ENCODE measurements around the gene MYL4. TPM values are rescaled to one million over a fixed set of nuclear protein-coding genes. Genes with fewer than 3 reads are reported as not detected.

Gene MYL4
- total RNA-seq, 2 experiments from 2014 or later = not detected

GRCh38 chr17:47243737-47244598 is 34.8 kb downstream of the MYL4 start:
- intact Hi-C loops (cut with DNase I, micrococcal nuclease) = no loop called here
- Mint-ChIP-seq H3K9me3 (ENCODE audit: low read depth) (no peaks in the 10 kb centered on the region), H3K36me3 (ENCODE audit: low read depth) (no peaks in the 10 kb centered on the region), H3K27ac (no peak overlapping the region), H3K4me3 (no peak overlapping the region), H3K27me3 (peaks cover 13% of the 10 kb centered on the region), H3K4me1 (peaks cover 4% of the 10 kb centered on the region)
- CTCF ChIA-PET = interaction anchor here (0.5 to 2.7 kb wide), 2 partner anchors 14 to 104 kb away, joined by 4 to 17 read pairs; no protein-coding TSS in a partner anchor
- DNase-seq = no peak
- ATAC-seq = no peak
- POLR2A ChIA-PET = no interaction called here

- H3K4me1 Mint-ChIP-seq = peaks cover under 1% of the 10 kb centered on the region
- no peaks in the 10 kb centered on the region for H3K36me3 Mint-ChIP-seq (ENCODE audit: low read depth)
- ATAC-seq (no peak), DNase-seq (no peak)
- CTCF ChIA-PET = interaction anchor here (0.5 to 2.7 kb wide), 2 partner anchors 15 to 105 kb away, joined by 4 to 17 read pairs; no protein-coding TSS in a partner anchor
- H3K27ac Mint-ChIP-seq = no peak overlapping the region
- POLR2A ChIA-PET = interaction anchor here (0.6 kb wide), 1 partner anchor 1091 kb away, joined by 3 read pairs; no protein-coding TSS in a partner anchor
- no peak overlapping the region for H3K4me3 Mint-ChIP-seq
- H3K9me3 Mint-ChIP-seq (ENCODE audit: low read depth) = no peaks in the 10 kb centered on the region
- peaks cover 13% of the 10 kb centered on the region for H3K27me3 Mint-ChIP-seq
- intact Hi-C loops (cut with DNase I, micrococcal nuclease) = no loop called here
These were observed 35.5 kb downstream of the MYL4 start for GRCh38 chr17:47244697-47245096.

- H3K27me3 Mint-ChIP-seq = peaks cover 13% of the 10 kb centered on the region
These were observed 37.0 kb downstream of the MYL4 start for GRCh38 chr17:47246120-47246519.

GRCh38 chr17:47250855-47251254 is 41.7 kb downstream of the MYL4 start:
- Mint-ChIP-seq H3K4me1 (peaks cover 2% of the 10 kb centered on the region), H3K36me3 (ENCODE audit: low read depth) (no peaks in the 10 kb centered on the region), H3K9me3 (ENCODE audit: low read depth) (no peaks in the 10 kb centered on the region), H3K4me3 (no peak overlapping the region), H3K27ac (no peak overlapping the region), H3K27me3 (peaks cover 28% of the 10 kb centered on the region)
- POLR2A ChIA-PET = no interaction called here
- intact Hi-C loops (cut with DNase I, micrococcal nuclease) = no loop called here
- CTCF ChIA-PET = no interaction called here
- no peak for ATAC-seq
- DNase-seq = no peak

More at GRCh38 chr17:47246120-47246519, 37.0 kb downstream of the MYL4 start:
- intact Hi-C loops (cut with DNase I, micrococcal nuclease) = no loop called here
- Mint-ChIP-seq H3K27ac (no peak overlapping the region), H3K4me1 (no peaks in the 10 kb centered on the region), H3K36me3 (ENCODE audit: low read depth) (no peaks in the 10 kb centered on the region), H3K4me3 (no peak overlapping the region), H3K9me3 (ENCODE audit: low read depth) (no peaks in the 10 kb centered on the region)
- ChIA-PET POLR2A (no interaction called here), CTCF (interaction anchor here (0.6 kb wide), 2 partner anchors 8 to 35 kb away, joined by 3 read pairs; partner anchors contain the start of gene ITGB3)
- ATAC-seq (no peak), DNase-seq (no peak)

- ChIA-PET POLR2A (no interaction called here), CTCF (no interaction called here)
- no peaks in the 10 kb centered on the region for H3K36me3 Mint-ChIP-seq (ENCODE audit: low read depth)
- intact Hi-C loops (cut with DNase I, micrococcal nuclease) = no loop called here
- H3K4me3 Mint-ChIP-seq = no peak overlapping the region
- H3K9me3 Mint-ChIP-seq (ENCODE audit: low read depth) = no peaks in the 10 kb centered on the region
- no peak for DNase-seq
- H3K27me3 Mint-ChIP-seq = peaks cover 28% of the 10 kb centered on the region
- ATAC-seq = no peak
- H3K4me1 Mint-ChIP-seq = peaks cover 2% of the 10 kb centered on the region
- no peak overlapping the region for H3K27ac Mint-ChIP-seq
These were observed 42.3 kb downstream of the MYL4 start for GRCh38 chr17:47251421-47251940.

- Mint-ChIP-seq H3K27me3 (peaks cover 32% of the 10 kb centered on the region), H3K9me3 (ENCODE audit: low read depth) (no peaks in the 10 kb centered on the region), H3K4me1 (peaks cover 2% of the 10 kb centered on the region), H3K27ac (no peak overlapping the region), H3K36me3 (ENCODE audit: low read depth) (no peaks in the 10 kb centered on the region), H3K4me3 (no peak overlapping the region)
- DNase-seq (no peak), ATAC-seq (no peak)
- intact Hi-C loops (cut with DNase I, micrococcal nuclease) = no loop called here
- CTCF ChIA-PET = interaction anchor here (0.7 to 1.1 kb wide), 3 partner anchors 19 to 61 kb away, joined by 3 to 4 read pairs (median 3); no protein-coding TSS in a partner anchor
- POLR2A ChIA-PET = no interaction called here
These were observed 43.1 kb downstream of the MYL4 start for GRCh38 chr17:47252209-47252608.

- H3K4me1 Mint-ChIP-seq = peaks cover 2% of the 10 kb centered on the region
- POLR2A ChIA-PET = no interaction called here
- intact Hi-C loops (cut with DNase I, micrococcal nuclease) = loop anchor here in 1 of 2 experiments (1.0 kb wide), 1 partner anchor 48 kb away; no protein-coding TSS in a partner anchor
- CTCF ChIA-PET = interaction anchor here (0.7 to 1.1 kb wide), 3 partner anchors 20 to 62 kb away, joined by 3 to 4 read pairs (median 3); no protein-coding TSS in a partner anchor
- ATAC-seq (no peak), DNase-seq (no peak)
- H3K36me3 Mint-ChIP-seq (ENCODE audit: low read depth) = no peaks in the 10 kb centered on the region
- no peaks in the 10 kb centered on the region for H3K9me3 Mint-ChIP-seq (ENCODE audit: low read depth)
- peak overlapping the region; percentile 19 for H3K4me3 Mint-ChIP-seq
- no peak overlapping the region for H3K27ac Mint-ChIP-seq
- peaks cover 39% of the 10 kb centered on the region for H3K27me3 Mint-ChIP-seq
These were observed 43.8 kb downstream of the MYL4 start for GRCh38 chr17:47252766-47253512.

- H3K27me3 Mint-ChIP-seq = peaks cover 42% of the 10 kb centered on the region
These were observed 44.6 kb downstream of the MYL4 start, which contains the start of gene ITGB3 for GRCh38 chr17:47253541-47254402. Gene ITGB3, plus strand, starts transcription at chr17:47253827. Its CDS starts 35 bp downstream, at chr17:47253862.

GRCh38 chr17:47254403-47254943 is 45.3 kb downstream of the MYL4 start:
- no peaks in the 10 kb centered on the region for H3K36me3 Mint-ChIP-seq (ENCODE audit: low read depth)
- peaks cover 46% of the 10 kb centered on the region for H3K27me3 Mint-ChIP-seq
- ChIA-PET POLR2A (no interaction called here), CTCF (interaction anchor here (0.7 kb wide), 1 partner anchor 47 kb away, joined by 3 read pairs; no protein-coding TSS in a partner anchor)
- no peak for DNase-seq
- no peaks in the 10 kb centered on the region for H3K9me3 Mint-ChIP-seq (ENCODE audit: low read depth)
- H3K27ac Mint-ChIP-seq = no peak overlapping the region
- intact Hi-C loops (cut with DNase I, micrococcal nuclease) = no loop called here
- peaks cover 2% of the 10 kb centered on the region for H3K4me1 Mint-ChIP-seq
- peak overlapping the region; percentile 69 for H3K4me3 Mint-ChIP-seq
- ATAC-seq = no peak

More at GRCh38 chr17:47253541-47254402, 44.6 kb downstream of the MYL4 start, which contains the start of gene ITGB3:
- ChIA-PET POLR2A (no interaction called here), CTCF (interaction anchor here (0.7 kb wide), 2 partner anchors 8 to 47 kb away, joined by 3 read pairs; no protein-coding TSS in a partner anchor)
- DNase-seq (peak; percentile 78), ATAC-seq (peak; percentile 88)
- Mint-ChIP-seq H3K36me3 (ENCODE audit: low read depth) (no peaks in the 10 kb centered on the region), H3K27ac (no peak within 1 kb of the TSS), H3K4me3 (peak within 1 kb of the TSS; percentile 69), H3K9me3 (ENCODE audit: low read depth) (no peaks in the 10 kb centered on the region), H3K4me1 (peaks cover 2% of the 10 kb centered on the region)
- intact Hi-C loops (cut with DNase I, micrococcal nuclease) = loop anchor here in 1 of 2 experiments (1.0 kb wide), 1 partner anchor 48 kb away; no protein-coding TSS in a partner anchor

GRCh38 chr17:47257651-47258339 is 48.6 kb downstream of the MYL4 start:
- CTCF ChIA-PET = interaction anchor here (0.6 to 1.9 kb wide), 4 partner anchors 16 to 281 kb away, joined by 3 to 5 read pairs (median 4); no protein-coding TSS in a partner anchor
- intact Hi-C loops (cut with DNase I, micrococcal nuclease) = no loop called here
- H3K4me3 Mint-ChIP-seq = no peak overlapping the region

More at GRCh38 chr17:47257651-47258339, 48.6 kb downstream of the MYL4 start:
- H3K4me1 Mint-ChIP-seq = peaks cover 2% of the 10 kb centered on the region
- no peak for DNase-seq
- no peaks in the 10 kb centered on the region for H3K36me3 Mint-ChIP-seq (ENCODE audit: low read depth)
- ATAC-seq = no peak
- peaks cover 49% of the 10 kb centered on the region for H3K27me3 Mint-ChIP-seq
- no peak overlapping the region for H3K27ac Mint-ChIP-seq
- no peaks in the 10 kb centered on the region for H3K9me3 Mint-ChIP-seq (ENCODE audit: low read depth)
- POLR2A ChIA-PET = no interaction called here
